ENCODE data around the gene TDP1.

Gene TDP1

DNA sequence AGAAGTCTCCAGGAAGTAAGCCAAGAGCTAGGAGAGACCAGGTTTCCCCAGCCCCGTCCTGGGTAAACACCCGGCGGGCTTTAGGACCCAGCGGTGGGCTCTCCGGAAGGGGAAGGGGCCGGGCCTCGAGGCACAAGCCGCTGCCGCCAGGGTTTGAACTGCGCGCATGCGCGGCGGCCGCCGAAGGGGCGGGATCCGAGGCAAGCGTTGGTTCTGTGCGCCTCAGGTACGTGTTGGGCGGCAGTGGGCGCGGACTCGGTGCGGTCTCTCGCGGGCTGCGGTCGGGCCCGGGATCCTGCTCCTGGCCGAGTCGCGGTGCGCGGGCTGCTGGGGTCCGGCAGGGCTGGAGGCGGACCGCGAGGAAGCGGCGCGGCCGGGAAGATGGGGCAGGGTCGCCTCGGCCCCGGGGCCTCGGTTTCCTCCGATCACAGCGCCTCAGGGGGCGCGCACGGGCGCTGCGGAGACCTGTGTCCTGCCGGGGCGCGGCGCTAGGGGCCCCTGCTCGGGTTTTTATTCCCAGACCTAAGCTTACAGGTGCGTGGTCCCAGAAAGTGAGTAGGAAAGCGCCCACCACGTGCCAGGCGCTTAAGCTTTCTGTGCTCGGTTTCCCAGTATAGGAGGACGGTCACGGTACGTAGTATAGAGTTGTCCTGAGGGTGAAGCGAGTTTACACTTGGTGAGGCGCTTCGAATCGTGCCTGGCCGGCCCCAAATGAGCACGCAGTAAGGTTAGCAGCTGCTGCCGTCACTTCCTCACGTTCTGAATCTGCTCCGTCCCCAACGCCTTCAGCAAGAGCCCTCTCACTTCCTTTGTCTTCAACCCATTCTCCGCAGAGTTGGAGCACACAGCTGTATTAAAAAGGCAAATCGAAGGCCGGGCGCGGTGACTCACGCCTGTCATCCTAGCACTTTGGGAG lies at the start of gene TDP1:
Gene TDP1, plus strand, starts transcription at position 183 of the 916 bp plus-strand sequence. CDS start 7,188 bp downstream, outside the sequence.
- peak; percentile 83 for DNase-seq (ENCODE audit: low read depth in 2 of 2)

DNA sequence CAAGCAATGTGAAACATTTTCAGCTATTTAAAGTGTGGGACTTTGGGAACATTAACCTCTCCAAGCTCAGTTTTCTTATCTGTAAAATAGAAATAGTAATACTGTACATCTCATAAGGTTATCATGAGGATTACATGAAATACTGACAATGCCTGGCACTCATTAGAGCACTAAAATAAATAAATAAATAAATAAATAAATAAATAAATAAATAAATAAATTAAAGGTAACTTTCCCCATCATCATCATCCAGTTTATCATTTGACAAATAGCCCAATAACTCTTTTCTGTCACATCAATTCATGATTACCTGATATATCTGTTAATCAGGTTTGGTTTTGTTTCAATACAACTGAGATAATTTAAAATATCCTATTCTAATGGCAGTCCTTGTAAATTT lies 49.7 kb upstream of the TDP1 start:
- DNase-seq (ENCODE audit: low read depth in 2 of 2), result no peak

DNA sequence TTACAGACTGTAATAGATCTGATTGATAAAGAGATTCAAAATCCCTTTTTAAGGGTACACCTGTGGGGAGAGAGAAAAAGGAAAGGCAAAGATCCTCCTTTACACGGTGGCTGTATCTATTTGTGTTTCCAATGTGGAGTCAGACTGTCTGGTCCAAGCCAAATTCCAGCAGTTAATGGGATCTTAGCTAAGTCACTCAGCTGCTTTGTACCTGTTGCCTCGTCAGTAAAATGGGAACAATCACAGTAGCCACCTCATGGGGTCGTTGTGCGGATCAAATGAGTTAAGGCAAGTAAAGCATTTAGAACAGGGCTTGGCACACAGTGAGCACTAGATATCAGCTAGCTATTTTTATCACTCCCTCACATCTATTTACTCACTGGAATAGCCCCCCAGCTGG lies 48.1 kb upstream of the TDP1 start:
- no peak for DNase-seq (ENCODE audit: low read depth in 2 of 2)

DNA sequence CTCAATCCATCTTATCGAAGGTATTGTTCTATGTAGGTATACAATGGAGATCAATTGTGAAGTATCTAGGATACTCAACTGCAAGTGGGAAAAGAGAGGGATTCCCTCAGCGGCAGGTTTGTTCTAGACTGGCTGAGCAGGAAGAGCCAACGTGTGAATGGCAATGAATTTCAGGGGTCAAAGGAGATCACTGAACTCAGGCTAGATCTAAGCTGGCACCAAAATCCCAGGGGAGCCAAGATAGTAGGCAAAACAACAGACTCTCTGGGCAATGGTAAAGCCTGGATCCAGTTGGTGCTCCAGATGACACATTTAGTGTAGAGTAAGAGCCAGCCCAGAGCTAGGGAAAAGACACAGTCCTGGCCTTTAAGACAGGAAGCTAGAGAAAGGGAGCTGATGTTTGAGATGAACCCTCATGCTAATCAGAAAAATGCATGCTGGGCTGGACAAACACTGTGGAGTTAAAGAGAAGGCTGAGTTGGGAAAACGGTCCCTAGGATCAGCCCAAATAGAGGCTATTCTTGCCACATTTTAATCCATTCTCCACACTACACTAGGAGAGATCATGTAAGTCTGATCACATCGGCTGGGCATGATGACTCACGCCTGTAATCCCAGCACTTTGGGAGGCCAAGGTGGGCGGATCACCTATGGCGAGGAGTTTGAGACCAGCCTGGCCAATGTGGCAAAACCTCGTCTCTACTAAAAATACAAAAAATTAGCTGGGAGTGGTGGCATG lies 46.8 kb upstream of the TDP1 start:
- no peak for DNase-seq (ENCODE audit: low read depth in 2 of 2)

DNA sequence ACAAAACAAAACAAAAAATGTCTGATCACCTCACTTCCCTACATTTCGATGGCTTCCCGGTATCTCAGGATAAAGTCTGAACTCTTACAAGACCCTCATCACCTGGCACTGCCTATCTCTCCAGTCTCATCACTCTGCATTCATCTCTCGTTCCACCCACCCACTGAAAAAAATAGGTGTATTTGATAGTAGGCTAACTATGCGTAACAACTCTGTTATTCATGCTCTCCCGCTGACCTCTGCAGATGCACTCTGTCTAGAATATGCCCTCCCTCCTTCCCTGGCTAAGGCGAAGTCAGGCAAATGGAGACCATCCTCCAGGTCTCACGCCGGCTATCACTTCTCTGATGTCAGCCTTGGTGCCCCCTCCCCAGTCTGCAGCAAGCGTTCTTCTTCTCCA lies 46.1 kb upstream of the TDP1 start:
- DNase-seq (ENCODE audit: low read depth in 2 of 2), result no peak

DNA sequence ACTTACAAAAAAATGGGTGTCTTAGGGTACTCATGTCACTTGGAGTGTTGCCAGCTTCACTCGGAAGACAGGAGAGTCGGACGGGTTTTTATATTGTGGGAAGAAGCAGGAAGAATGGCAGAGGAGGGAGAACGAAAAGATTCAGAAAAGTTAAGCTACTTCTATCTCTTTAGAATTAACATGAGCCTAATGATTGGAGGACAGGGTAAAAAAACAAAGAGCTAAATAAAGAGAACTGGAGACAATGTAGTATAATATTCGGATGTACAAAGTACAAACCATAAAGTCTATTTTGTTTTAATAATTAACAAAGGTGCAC lies 45.1 kb upstream of the TDP1 start:
- DNase-seq (ENCODE audit: low read depth in 2 of 2), result no peak

DNA sequence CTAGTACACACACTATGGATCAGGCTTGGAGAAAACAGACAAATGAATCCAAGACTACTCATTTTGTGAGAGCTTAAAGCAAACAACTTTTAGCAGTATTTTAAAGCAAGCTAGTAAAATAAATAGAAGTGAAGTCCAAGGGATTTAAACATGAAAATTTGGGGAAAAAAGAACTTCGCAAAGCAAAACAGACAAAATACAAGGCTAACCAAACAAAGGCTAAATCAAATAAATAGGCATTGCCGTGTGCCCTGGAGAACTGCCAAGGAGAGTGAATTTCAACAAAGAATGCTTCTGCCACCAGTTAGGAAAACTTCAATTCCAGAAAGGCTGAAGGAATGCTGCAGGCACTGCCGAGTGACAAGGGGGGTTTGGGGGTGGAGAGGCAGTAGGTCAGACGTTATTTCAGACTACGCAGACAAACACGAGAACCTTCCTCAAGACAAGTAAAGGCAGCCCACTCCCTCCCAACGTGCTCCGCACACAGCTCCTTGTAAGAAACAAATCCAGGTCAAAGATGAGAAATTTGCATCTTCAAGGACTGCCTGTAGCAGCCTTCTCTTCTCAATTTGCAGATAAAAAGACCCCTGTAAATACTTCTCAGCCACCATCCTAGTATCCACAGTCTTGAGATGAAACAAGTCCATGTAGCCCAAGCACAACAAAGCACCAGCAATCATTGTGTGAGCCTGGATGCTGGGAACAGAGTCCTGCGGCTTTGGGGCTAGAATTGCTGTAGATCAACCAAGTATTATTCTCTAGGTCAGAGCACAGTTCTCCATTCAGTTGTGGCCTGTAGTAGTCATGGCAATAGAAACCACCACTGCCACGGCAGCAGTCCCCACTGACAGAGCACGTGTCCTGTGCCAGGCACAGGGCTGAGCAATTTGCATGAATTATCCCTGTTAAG lies 44.5 kb upstream of the TDP1 start:
- DNase-seq (ENCODE audit: low read depth in 2 of 2), result no peak

DNA sequence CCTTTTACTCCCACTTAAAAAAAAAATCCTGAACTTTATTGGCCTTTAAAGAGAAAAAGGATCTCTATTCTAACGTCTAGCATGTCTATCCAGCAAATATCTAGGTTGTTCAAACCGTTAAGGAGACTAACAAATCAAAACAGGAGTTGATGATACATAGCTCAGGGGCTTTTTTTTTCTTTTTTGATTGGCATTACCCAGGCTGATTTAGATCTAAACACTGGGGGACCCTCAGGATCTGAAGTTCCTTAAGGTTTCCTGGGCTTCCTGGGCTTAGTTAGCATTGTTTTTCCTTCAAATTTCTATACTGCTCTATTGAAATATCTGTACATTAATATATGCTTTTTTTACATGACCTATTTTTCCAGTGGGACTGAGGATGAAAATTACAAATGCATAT lies 43.5 kb upstream of the TDP1 start:
- DNase-seq (ENCODE audit: low read depth in 2 of 2), result no peak

DNA sequence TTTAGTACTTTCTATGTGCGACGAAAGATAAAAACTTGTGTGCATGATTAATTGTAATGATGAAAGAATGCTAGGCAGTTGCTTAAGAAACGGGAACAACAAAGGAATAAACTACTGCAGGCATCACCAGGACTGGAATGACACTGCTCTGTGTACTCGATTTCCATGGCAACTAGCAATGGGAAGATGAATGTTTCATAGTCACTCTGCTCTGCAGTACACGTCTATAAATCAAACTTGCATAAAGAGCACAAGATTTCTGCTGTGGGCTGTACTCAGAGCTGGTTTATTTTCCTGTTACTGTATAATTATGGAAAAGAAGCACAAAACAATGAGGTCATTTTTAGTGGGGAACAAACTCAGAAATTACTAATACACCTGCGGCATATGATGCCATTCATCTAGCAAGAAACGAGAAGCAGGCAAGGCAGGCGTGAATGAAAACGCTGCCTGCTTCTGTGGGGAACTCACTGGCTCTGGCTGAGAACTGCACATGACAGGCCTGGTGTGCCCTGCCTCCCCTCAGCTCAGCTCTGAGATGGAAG lies 43.0 kb upstream of the TDP1 start:
- DNase-seq (ENCODE audit: low read depth in 2 of 2), result peak; percentile 94 to 96

DNA sequence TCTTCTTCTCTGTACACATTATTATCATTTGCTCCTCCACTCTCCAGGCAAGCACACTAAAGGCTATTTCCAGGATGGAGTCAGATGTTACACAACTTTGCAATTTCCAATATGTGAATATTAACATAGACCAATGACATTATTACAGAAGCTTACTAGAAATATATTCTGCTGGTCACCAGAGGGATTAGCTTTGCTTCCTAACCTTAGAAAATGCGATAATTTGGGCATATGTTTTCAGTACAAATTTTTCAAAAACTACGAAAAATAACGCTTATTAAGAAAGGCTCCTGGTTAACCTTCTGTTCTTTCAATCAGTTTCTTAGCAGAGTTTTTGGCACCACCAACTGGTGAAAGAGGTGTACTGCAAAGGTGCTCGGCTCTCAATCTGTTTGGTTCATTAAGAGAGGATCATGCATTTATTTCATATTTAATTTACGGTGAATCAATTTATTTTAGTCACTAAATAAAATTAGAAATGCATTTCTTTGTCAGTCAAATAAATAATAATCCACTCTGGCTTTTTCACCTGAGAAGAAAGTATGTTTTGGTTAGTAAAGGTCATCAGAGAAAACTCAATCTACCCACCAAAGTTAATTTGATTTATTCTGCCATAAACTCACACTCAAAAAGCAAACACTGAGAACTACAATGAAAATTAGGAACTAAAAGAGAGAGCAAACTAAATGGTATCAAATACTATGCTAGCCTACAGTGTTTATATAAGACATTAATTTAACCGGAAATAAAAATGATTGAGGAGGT lies 40.4 kb upstream of the TDP1 start:
- DNase-seq (ENCODE audit: low read depth in 2 of 2), result no peak

DNA sequence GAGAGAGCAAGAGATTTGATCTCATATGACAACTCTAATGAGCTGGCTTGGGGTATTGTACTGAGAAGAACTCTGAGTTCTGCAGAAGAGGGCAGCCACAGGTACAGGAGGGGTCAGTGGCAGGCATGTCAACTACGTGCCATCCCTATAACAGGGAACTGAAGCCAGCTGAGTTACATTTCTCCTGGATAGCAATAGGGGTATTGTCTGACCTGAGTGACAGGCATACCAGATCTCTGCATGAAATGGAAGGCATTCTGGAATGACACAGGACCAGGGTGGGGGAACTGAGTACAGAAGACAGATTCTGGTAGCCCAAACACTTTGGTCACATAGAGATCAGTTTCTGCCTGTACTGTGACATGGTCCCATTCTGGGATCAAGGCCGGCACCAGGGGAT lies 37.0 kb upstream of the TDP1 start:
- DNase-seq (ENCODE audit: low read depth in 2 of 2), result no peak

DNA sequence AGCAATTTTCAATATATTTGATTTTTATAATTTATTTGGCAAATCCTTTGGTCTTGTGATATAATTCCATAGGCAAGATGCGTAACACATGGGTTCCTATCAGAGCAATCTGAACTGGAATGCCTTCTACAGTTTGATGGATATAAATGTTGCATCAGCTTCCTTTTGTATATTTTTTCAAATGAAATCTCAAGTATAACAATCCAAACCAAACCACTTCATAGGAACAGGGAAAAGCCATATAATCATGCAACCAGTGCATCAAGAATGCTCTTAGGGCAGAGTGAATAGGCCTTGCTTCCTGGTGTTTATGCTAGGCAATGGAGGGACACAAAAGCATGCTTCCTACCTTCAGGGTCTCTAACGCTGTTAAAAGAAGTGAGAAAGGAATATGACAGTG lies 35.7 kb upstream of the TDP1 start:
- DNase-seq (ENCODE audit: low read depth in 2 of 2), result no peak

DNA sequence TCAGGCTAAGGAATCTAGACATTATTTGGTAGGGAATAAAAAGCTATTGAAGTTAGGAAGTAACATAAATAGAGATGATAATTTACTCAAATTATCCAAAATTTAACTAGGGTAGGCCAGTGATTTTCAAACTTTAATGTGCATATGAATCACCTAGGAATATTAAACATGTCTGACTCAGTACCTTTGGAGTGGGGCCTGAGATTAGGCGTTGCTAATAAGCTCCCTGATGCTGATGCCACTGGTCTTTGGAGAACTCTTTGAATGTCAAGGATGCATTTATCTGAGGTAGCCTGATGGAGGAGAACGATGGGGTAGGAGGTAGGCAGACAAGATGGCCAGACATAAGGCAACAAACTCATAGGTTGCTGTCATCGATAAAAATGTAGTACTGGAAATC lies 34.4 kb upstream of the TDP1 start:
- DNase-seq (ENCODE audit: low read depth in 2 of 2), result no peak

DNA sequence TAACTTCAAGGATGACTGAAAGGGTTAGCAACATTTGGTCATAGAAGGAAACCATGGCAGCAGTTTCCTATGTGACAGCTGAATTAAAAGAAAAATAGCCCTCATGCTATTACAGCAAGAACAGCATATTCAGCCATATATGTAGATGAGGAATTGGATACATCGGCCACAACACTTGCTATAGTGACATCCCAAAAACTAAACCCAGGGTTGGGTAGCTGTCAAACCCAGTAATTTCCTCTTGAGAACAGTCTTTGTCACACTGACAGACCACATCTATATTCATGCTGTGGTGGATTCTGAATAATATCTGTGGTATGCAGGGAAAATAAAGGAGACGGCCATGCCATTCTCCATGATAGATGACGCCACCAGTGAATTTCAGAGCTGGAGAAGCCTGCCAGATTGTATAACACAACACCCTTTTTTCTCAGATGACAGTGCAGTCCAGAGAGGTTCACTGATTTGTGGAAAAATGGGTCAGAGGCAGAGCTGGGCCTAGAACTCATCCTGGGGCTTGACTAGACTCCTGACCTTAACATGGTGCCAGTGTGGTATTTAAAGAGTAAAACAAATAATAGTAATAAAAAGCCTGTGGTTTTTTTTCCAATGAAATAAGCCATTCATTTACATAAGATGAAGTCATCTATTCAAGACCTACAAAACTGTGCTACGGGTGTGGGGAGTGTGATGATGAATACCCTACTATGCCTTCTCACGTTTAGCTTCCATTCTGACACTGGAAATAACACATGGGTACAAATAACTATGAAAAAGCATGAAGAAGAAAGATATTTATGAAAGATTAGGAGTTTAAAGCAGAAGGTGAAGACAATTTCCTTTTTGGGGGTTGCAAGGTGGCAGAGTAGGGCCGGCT lies 33.5 kb upstream of the TDP1 start:
- DNase-seq (ENCODE audit: low read depth in 2 of 2), result peak; percentile 69 to 70

DNA sequence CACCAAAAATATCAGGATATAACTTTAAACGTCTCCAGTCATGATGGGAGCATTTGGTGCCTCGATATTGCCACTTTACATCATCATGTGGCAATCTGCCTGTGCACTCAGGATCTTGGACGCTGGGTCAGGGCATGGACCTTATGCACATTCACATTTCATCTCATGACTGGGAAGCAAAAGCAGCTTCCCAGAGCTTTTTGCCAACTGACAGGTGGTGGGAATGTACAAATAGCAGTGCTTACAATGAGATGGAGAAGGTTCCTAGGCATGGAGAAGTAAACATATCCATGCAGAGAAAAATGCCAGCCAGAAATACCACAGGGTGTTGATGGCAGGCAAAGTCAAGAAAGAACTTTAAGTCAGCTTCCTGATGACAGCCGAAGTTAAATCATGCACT lies 31.5 kb upstream of the TDP1 start:
- no peak for DNase-seq (ENCODE audit: low read depth in 2 of 2)

DNA sequence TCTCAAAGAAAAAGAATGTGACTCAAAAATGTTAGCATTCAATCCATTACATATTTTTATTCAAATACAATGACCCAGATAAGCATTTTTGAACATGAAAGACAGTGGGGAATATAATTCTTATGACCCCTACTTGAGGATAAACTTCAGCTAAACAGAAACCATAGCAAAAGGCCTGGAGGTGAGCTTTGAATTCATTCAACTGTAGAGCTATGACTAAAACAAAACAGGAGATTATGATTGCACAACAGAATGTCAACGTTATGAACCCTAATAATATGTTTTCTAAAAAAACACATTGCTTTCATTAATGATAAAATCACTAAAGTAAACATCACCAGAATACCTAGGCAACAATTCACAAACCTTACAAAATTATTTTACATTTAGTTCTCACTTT lies 29.0 kb upstream of the TDP1 start:
- no peak for DNase-seq (ENCODE audit: low read depth in 2 of 2)

DNA sequence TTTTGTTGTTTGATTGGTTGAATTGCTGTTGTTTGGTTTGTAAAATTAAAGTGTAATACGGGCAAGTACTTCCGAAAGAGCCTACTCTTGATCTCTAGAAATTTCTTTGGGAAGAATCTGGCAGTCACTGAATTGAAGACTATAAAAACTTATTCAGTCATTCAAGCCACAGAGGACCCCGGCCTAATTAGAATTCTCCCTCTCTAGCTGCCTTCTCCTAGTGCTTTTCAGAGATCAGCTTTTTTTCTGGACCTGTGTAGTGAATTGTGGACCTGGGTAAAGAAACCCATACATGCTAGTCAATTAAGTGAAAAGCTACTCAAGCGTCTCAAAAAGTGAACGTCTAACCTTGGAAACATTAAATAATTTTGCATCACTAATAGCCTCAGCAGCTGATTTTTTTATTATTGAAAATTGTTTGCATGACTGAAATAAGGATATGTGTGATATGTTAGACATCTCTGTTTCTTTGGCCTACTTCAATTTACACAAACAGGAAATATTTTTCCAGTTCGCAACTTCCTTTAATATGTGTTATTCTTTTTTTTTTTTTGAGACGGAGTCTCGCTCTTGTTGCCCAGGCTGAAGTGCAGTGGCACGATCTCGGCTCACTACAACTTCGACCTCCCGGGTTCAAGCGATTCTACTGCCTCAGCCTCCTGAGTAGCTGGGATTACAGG lies 28.4 kb upstream of the TDP1 start:
- DNase-seq (ENCODE audit: low read depth in 2 of 2), result no peak

DNA sequence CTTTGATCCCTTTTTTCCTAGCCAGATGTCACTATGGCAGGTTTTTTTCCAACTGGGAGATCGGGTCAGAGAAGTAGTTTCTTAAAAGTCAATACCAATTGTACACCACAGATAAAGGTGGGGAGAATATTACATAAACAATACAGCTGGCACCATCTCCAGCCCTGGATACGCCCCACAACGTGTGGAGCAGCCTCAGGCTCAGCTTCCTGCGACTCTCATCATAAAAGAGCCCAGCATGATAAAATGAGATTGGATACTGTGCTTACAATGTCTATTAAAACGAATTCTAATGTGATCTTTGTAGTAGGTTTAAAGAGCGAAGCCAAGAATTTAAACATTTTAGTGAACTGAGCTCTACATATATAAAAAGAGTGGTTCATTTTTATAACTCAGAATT lies 22.7 kb upstream of the TDP1 start:
- DNase-seq (ENCODE audit: low read depth in 2 of 2), result no peak

DNA sequence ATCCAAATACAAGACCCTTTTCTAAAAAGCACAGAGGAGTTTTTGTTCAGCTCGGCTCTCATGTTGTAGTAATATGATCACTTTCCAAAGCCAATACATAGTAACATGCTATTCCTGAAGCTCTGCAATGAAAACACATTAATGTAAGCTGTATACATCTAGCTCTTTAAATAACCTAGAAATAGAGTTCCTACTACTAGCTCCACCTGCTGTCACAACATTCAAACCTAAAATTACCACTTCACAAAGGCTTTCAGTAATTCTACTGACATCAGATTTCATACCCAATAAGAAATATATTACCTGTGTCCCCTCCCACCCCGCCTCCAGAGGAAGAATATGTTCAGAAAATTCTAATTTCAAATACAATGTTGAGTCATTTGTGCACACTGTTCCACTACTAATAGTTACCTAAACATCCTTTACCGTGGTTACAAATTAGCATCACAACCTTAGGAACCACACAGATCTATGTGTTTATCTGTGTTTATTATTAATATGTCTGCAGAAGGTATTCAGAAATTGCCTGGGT lies 19.0 kb upstream of the TDP1 start:
- no peak for DNase-seq (ENCODE audit: low read depth in 2 of 2)

All from fibroblast of skin of left biceps (primary cell).